Lung (tissue), 12 donors: ENCODE results near the gene RBP4. TPM values are rescaled to one million over a fixed set of nuclear protein-coding genes. Genes with fewer than 3 reads are reported as not detected.
A peak's percentile ranks its signal among the peaks of the same experiment; 100 is the strongest.

Source experiments
- ATAC-seq: fragments of 200-7000 bp; cut with Tn5 transposase; one replicate; pipeline ENCODE4 v1.9.1; 2020; ENCODE audit warnings: moderate number of reproducible peaks; ENCODE audit not compliant: insufficient read depth, low FRiP score
- DNase-seq, 3 donors: peaks; one replicate each; pipeline ENCODE4 v3.0.0-alpha.2; 2013 to 2017
- H3K27ac ChIP-seq, 2 donors: one replicate each; pipeline ENCODE4 v1.5.1; 2013; ENCODE audit warnings: mild to moderate bottlenecking in 2 of 2, moderate library complexity in 2 of 2, control low read depth in 1 of 2, inconsistent platforms in 1 of 2, low read depth in 1 of 2, low read length in 1 of 2
- H3K27me3 ChIP-seq, 3 donors: one replicate each; pipeline ENCODE4 v1.5.1; 2013; ENCODE audit warnings: low read length in 2 of 3; ENCODE audit not compliant: control insufficient read depth in 3 of 3, insufficient read depth in 3 of 3
- H3K36me3 ChIP-seq, 4 donors: one replicate each; pipeline ENCODE4 v1.5.1; 2013; ENCODE audit warnings: low read length in 4 of 4, mild to moderate bottlenecking in 1 of 4, moderate library complexity in 1 of 4; ENCODE audit not compliant: control insufficient read depth in 4 of 4, insufficient read depth in 4 of 4
- H3K4me1 ChIP-seq, 5 donors: one replicate each; pipeline ENCODE4 v1.5.1; 2013; ENCODE audit warnings: low read length in 5 of 5, mild to moderate bottlenecking in 2 of 5, moderate library complexity in 1 of 5; ENCODE audit not compliant: control insufficient read depth in 5 of 5, insufficient read depth in 5 of 5
- H3K4me3 ChIP-seq: one replicate; pipeline ENCODE4 v1.5.1; 2013; ENCODE audit warnings: mild to moderate bottlenecking, control low read depth, moderate library complexity
- H3K9ac ChIP-seq, 2 donors: one replicate each; pipeline ENCODE4 v1.5.1; 2013; ENCODE audit warnings: low read length in 2 of 2, control low read depth in 1 of 2; ENCODE audit not compliant: insufficient read depth in 1 of 2
- H3K9me3 ChIP-seq, 4 donors: one replicate each; pipeline ENCODE4 v1.5.1; 2013; ENCODE audit warnings: low read length in 3 of 4, mild to moderate bottlenecking in 1 of 4, moderate library complexity in 1 of 4; ENCODE audit not compliant: control insufficient read depth in 4 of 4, insufficient read depth in 3 of 4
- WGBS, 2 donors: extraction: QIAGEN DNeasy Blood & Tissue Kit; methylation state at CpG; one replicate each; pipeline ENCODE4 v1.1.7; 2013; 5-methylcytosine and 5-hydroxymethylcytosine counted together
- polyA plus RNA-seq, 2 donors: library from polyadenylated mRNA; stranded (reverse); fragments of 200-250 nt; gene quantifications; one replicate each; pipeline ENCODE4 v1.2.1, GENCODE V29; 2013
- total RNA-seq, 2 donors: library from RNA; depleted of rRNA in 1 of 2; stranded (reverse); fragments of >200 nt in 1 of 2; gene quantifications; one replicate each; pipeline ENCODE4 v1.2.1, GENCODE V29; 2014 to 2021
- TF ChIP-seq, protein P1 (sequence below): IDR thresholded peaks from 2 replicates; pipeline ENCODE4 v1.5.1; 2012; ENCODE audit warnings: mild to moderate bottlenecking; ENCODE audit errors: control extremely low read depth, extremely low read depth
- donor health status: control.
- donor health status: control.
- donor health status: Bipolar disorder and iron deficiency.
- donor health status: healthy.
- donor health status: DM: yes; HTN: yes; CAD: no.

Gene RBP4
- total and polyA plus RNA-seq, 4 donors = 7.3 to 35.4 (median 14.7) TPM; not detected in 1

DNA sequence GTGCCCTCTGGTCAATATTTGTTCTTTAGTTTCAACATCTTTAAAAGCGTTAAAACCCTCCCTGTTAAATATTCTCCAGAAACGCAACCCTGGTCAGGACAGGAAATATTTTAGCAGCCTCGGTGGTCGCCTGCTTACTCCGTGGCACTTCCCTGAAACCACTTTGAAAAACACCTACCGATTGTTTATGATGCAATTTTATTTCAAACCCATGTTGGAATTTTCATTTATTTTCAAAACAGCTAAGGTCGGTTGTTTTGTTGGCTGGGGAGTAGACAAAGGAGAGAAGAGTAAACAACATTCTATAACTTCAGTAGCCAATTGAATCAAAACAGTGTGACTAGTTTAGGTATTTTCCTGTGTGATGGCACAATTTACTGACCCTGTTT is 733 bp upstream of the RBP4 start:
- ATAC-seq = no peak
- no peaks in the 10 kb centered on the region for H3K9me3 ChIP-seq
- TF ChIP-seq, protein P1, sequence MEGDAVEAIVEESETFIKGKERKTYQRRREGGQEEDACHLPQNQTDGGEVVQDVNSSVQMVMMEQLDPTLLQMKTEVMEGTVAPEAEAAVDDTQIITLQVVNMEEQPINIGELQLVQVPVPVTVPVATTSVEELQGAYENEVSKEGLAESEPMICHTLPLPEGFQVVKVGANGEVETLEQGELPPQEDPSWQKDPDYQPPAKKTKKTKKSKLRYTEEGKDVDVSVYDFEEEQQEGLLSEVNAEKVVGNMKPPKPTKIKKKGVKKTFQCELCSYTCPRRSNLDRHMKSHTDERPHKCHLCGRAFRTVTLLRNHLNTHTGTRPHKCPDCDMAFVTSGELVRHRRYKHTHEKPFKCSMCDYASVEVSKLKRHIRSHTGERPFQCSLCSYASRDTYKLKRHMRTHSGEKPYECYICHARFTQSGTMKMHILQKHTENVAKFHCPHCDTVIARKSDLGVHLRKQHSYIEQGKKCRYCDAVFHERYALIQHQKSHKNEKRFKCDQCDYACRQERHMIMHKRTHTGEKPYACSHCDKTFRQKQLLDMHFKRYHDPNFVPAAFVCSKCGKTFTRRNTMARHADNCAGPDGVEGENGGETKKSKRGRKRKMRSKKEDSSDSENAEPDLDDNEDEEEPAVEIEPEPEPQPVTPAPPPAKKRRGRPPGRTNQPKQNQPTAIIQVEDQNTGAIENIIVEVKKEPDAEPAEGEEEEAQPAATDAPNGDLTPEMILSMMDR = no peak
- peaks cover 0 to 8% (median 0%) of the 10 kb centered on the region in 5 donors for H3K4me1 ChIP-seq
- H3K9ac ChIP-seq = no peak overlapping the region
- peaks cover 8 to 50% (median 31%) of the 10 kb centered on the region in 3 donors for H3K27me3 ChIP-seq
- DNase-seq = no peak
- no peak overlapping the region for H3K27ac ChIP-seq
- H3K36me3 ChIP-seq = no peaks in the 10 kb centered on the region
- 5 to 7% methylated on average over 7 of the region's 7 CpGs for WGBS, 2 donors
- no peak overlapping the region for H3K4me3 ChIP-seq

DNA sequence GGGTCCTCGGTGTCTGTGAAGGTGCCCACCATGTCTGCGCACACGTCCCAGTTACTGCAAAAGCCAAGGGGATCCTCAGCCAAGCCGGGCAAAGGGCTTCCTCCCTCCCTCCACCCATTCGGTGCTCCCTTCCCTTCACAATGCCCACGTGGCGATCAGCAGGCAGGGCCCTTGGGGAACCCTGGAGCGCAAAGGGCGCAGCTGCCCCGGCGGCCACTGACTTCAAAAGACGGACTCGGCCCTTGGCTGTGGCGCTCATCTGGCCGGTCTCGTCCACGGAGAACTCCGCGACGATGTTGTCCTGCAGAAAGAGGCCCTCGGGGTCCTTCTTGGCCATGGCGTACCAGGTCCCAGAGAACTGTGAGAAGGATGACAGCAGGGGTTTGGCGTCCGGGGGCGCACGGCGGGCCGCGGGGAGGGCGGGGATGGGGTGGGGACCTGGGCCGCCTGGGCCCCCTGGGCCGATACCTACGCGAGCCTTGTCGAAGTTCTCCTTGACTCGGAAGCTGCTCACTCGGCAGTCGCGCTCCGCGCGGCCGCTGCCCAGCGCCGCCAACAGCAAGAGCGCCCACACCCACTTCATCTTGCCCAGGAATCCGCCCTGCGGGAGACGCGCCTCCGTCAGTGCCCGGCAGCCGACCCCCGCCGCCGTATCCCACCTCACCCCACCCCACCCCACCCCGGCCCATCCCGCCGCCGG is 439 bp downstream of the RBP4 start:
- H3K27ac ChIP-seq = no peak overlapping the region
- peaks cover 8 to 50% (median 29%) of the 10 kb centered on the region in 3 donors for H3K27me3 ChIP-seq
- H3K4me3 ChIP-seq = no peak overlapping the region

DNA sequence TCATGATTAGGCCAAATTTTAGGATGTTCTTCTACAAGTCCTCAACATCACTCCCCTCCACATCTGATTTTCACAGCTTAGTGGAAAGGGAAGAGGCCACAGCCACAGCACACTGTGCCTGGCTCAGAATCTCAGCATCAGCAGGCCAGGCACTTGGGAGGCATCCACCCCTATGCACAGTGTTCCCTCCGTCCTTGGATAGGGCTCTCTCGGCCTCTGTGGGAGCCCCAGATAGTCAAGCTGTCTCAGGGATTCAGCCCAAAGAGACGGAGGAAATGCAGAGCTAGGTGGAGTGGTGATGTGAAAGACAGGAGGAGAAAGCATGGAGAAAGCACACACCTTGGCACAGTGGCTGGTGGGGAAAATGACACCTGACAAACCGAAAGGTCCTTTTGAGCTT is 1.3 kb downstream of the RBP4 start:
- TF ChIP-seq, protein P1 = no peak
- H3K36me3 ChIP-seq = no peaks in the 10 kb centered on the region
- no peaks in the 10 kb centered on the region for H3K9me3 ChIP-seq
- H3K9ac ChIP-seq = no peak overlapping the region
- no peak overlapping the region for H3K4me3 ChIP-seq
- H3K27me3 ChIP-seq = peaks cover 6 to 50% (median 27%) of the 10 kb centered on the region in 3 donors
- DNase-seq = no peak
- WGBS, 2 donors = 94 to 97% methylated on average over 4 of the region's 4 CpGs
- no peak overlapping the region for H3K27ac ChIP-seq
- no peak for ATAC-seq
- peaks cover 0 to 8% (median 0%) of the 10 kb centered on the region in 5 donors for H3K4me1 ChIP-seq

More for the DNA sequence above, 439 bp downstream of the RBP4 start:
- TF ChIP-seq, protein P1 = no peak
- whole genome bisulfite sequencing, 2 donors = 10 to 19% methylated on average over 46 to 60 of the region's 60 CpGs
- H3K36me3 ChIP-seq = no peaks in the 10 kb centered on the region
- no peak overlapping the region for H3K9ac ChIP-seq
- ATAC-seq (no peak), DNase-seq (peak; percentile 57 to 79 (median 74))
- peaks cover 0 to 8% (median 0%) of the 10 kb centered on the region in 5 donors for H3K4me1 ChIP-seq
- H3K9me3 ChIP-seq = no peaks in the 10 kb centered on the region
